HCT116 (cell line): ENCODE results near the gene SAMD14. TPM values are rescaled to one million over a fixed set of nuclear protein-coding genes. Genes with fewer than 3 reads are reported as not detected.
A peak's percentile ranks its signal among the peaks of the same experiment; 100 is the strongest.

Source experiments
- ATAC-seq: fragments of 200-7000 bp; cut with Tn5 transposase; 2 replicates; pipeline ENCODE4 v1.9.1; 2020; ENCODE audit warnings: mild to moderate bottlenecking, moderate library complexity
- BruUV-seq: library from RNA; stranded (reverse); fragments of 400-500 nt; replicated peaks from 2 replicates; lab custom pipeline; 2021; lab: Mats Ljungman, UMichigan
- CTCF ChIA-PET: fragments of 300-600 bp; sonication (Branson Sonifier 250); formaldehyde crosslinking; loops from one replicate; lab custom pipeline; 2021; ENCODE audit warnings: antibody characterized with exemption; lab: Charles Lee
- POLR2A ChIA-PET: fragments of 300-600, 350-600 bp; sonication (Branson Sonifier 250); formaldehyde crosslinking; loops from one replicate; lab custom pipeline; 2021; ENCODE audit warnings: antibody characterized with exemption; lab: Charles Lee
- RAD21 ChIA-PET, 2 experiments: fragments of 300-600 bp; sonication (Branson Sonifier 250); formaldehyde crosslinking; loops; one replicate each; lab custom pipeline; 2023; ENCODE audit warnings: low total read pairs in 2 of 2; ENCODE audit not compliant: uncharacterized antibody in 2 of 2, unreplicated experiment in 2 of 2, low non-redundant PET in 1 of 2; lab: Charles Lee
- DNase-seq: peaks from one replicate; pipeline ENCODE4 v3.0.0-alpha.2; 2010; ENCODE audit warnings: low read depth, low spot score
- H2AFZ ChIP-seq: fragments of 200-600 bp; shearing (Covaris generic), sonication (generic); 2 replicates; pipeline ENCODE4 v1.6.1; 2017; ENCODE audit warnings: low read depth, mixed run types, mixed read lengths, antibody characterized with exemption, low read length; ENCODE audit not compliant: poor library complexity, severe bottlenecking
- H3K27ac ChIP-seq: 2 replicates; pipeline ENCODE4 v1.5.1; 2012; ENCODE audit warnings: low read depth, low read length
- H3K27me3 ChIP-seq: fragments of 200-600 bp; sonication (generic); 2 replicates; pipeline ENCODE4 v1.6.1; 2016; ENCODE audit warnings: mixed run types, low read length, mixed read lengths; ENCODE audit not compliant: insufficient read depth
- H3K36me3 ChIP-seq, 2 experiments: fragments of 200-500 bp in 1 of 2; fragments of 200-600 bp in 1 of 2; sonication (Bioruptor generic) in 1 of 2; sonication (generic) in 1 of 2; 2 replicates each; pipeline versions ENCODE4 v1.5.1 to v1.6.1; 2014 to 2016; ENCODE audit warnings: low read length in 2 of 2, inconsistent platforms in 1 of 2, mixed read lengths in 1 of 2, mixed run types in 1 of 2; ENCODE audit not compliant: insufficient read depth in 2 of 2, control insufficient read depth in 1 of 2
- H3K4me1 ChIP-seq, 2 experiments: fragments of 200-600 bp in 1 of 2; sonication (generic) in 1 of 2; 2 replicates each; pipeline versions ENCODE4 v1.5.1 to v1.6.1; 2012 to 2017; ENCODE audit warnings: low read length in 2 of 2, inconsistent platforms in 1 of 2, mild to moderate bottlenecking in 1 of 2, mixed read lengths in 1 of 2, mixed run types in 1 of 2, moderate library complexity in 1 of 2; ENCODE audit not compliant: insufficient read depth in 2 of 2, control insufficient read depth in 1 of 2
- H3K4me2 ChIP-seq: fragments of 200-600 bp; sonication (generic); 2 replicates; pipeline ENCODE4 v1.6.1; 2017; ENCODE audit warnings: mixed run types, low read length, mixed read lengths
- H3K4me3 ChIP-seq, 2 experiments: fragments of 200-600 bp in 1 of 2; sonication (generic) in 1 of 2; replicated peaks in 1 of 2; 2 replicates each; pipeline ENCODE4 v1.5.1; 2011 to 2016; ENCODE audit warnings: low read length in 2 of 2, control low read depth in 1 of 2, low read depth in 1 of 2, mild to moderate bottlenecking in 1 of 2, mixed read lengths in 1 of 2, mixed run types in 1 of 2
- H3K79me2 ChIP-seq: fragments of 200-600 bp; sonication (generic); 2 replicates; pipeline ENCODE4 v1.6.1; 2017; ENCODE audit warnings: mild to moderate bottlenecking, mixed run types, low read length, moderate library complexity, mixed read lengths; ENCODE audit not compliant: insufficient read depth
- H3K9ac ChIP-seq: fragments of 200-600 bp; sonication (generic); 2 replicates; pipeline ENCODE4 v1.6.1; 2016; ENCODE audit warnings: low read length, mixed read lengths
- H3K9me2 ChIP-seq: fragments of 200-600 bp; sonication (generic), shearing (Covaris generic); 2 replicates; pipeline ENCODE4 v1.6.1; 2017; ENCODE audit warnings: mixed run types, mild to moderate bottlenecking, moderate library complexity; ENCODE audit not compliant: insufficient read depth
- H3K9me3 ChIP-seq, 2 experiments: fragments of 200-500 bp in 1 of 2; fragments of 200-600 bp in 1 of 2; sonication (Bioruptor generic) in 1 of 2; sonication (generic) in 1 of 2; 2 replicates each; pipeline ENCODE4 v1.6.1; 2014 to 2017; ENCODE audit warnings: low read length in 2 of 2, mixed read lengths in 2 of 2, inconsistent platforms in 1 of 2, low read depth in 1 of 2, mild to moderate bottlenecking in 1 of 2, mixed run types in 1 of 2, moderate library complexity in 1 of 2; ENCODE audit not compliant: control insufficient read depth in 1 of 2, insufficient read depth in 1 of 2
- H4K20me1 ChIP-seq: fragments of 200-600 bp; sonication (generic), shearing (Covaris generic); 2 replicates; pipeline ENCODE4 v1.6.1; 2017; ENCODE audit warnings: mixed run types, mild to moderate bottlenecking, moderate library complexity; ENCODE audit not compliant: insufficient read depth
- POLR2AphosphoS5 ChIP-seq: IDR thresholded peaks from 2 replicates; pipeline ENCODE4 v1.6.1; 2011; ENCODE audit warnings: mild to moderate bottlenecking, low read depth, low read length, moderate library complexity
- RAD21 ChIP-seq: IDR thresholded peaks from 2 replicates; pipeline ENCODE4 v1.6.1; 2012; ENCODE audit warnings: low read depth, mild to moderate bottlenecking
- TCF7L2 ChIP-seq: IDR thresholded peaks from 2 replicates; pipeline ENCODE4 v1.7.0; 2011; ENCODE audit warnings: borderline replicate concordance, inconsistent platforms; ENCODE audit not compliant: insufficient read depth, insufficient read length; ENCODE audit errors: extremely low read depth
- YY1 ChIP-seq: IDR thresholded peaks from 2 replicates; pipeline ENCODE4 v1.6.1; 2011; ENCODE audit warnings: low read length, low read depth, moderate library complexity, mild to moderate bottlenecking; ENCODE audit not compliant: insufficient replicate concordance; ENCODE audit errors: extremely low read depth
- ZFX ChIP-seq: fragments of 450-650 bp; IDR thresholded peaks from 2 replicates; pipeline ENCODE4 v1.6.1; 2017
- intact Hi-C: fragments of 100-400 bp; cut with micrococcal nuclease; formaldehyde crosslinking; loops from 2 replicates; pipeline ENCODE4 v1.10.0; 2022
- total RNA-seq: library from RNA; stranded (reverse); gene quantifications from one replicate; pipeline ENCODE4 v1.2.1, GENCODE V29; 2021; ENCODE audit not compliant: unreplicated experiment
- TF ChIP-seq, protein P1 (sequence below): IDR thresholded peaks from 2 replicates; pipeline ENCODE4 v1.6.1; 2012; ENCODE audit warnings: low read depth
- TF ChIP-seq, protein P2 (sequence below): IDR thresholded peaks from 2 replicates; pipeline ENCODE4 v1.6.1; 2011; ENCODE audit warnings: mild to moderate bottlenecking, low read length, moderate library complexity; ENCODE audit not compliant: insufficient replicate concordance; ENCODE audit errors: extremely low read depth
- TF ChIP-seq, protein P3 (sequence below), 3 experiments: fragments of 200-600 bp in 1 of 3; sonication (generic) in 1 of 3; IDR thresholded peaks in 2 of 3; conservative IDR thresholded peaks in 1 of 3; 2 replicates each; pipeline ENCODE4 v1.5.1; 2012 to 2017; ENCODE audit warnings: low read depth in 2 of 3, low read length in 2 of 3, antibody characterized with exemption in 1 of 3, borderline replicate concordance in 1 of 3, control low read depth in 1 of 3, mild to moderate bottlenecking in 1 of 3, mixed read lengths in 1 of 3, mixed run types in 1 of 3, moderate library complexity in 1 of 3; ENCODE audit not compliant: insufficient read depth in 1 of 3
- TF ChIP-seq, protein P4 (sequence below): IDR thresholded peaks from 2 replicates; pipeline ENCODE4 v1.6.1; 2012

Gene SAMD14
- total RNA-seq, 1 experiment from 2014 or later = 1.5 TPM

DNA sequence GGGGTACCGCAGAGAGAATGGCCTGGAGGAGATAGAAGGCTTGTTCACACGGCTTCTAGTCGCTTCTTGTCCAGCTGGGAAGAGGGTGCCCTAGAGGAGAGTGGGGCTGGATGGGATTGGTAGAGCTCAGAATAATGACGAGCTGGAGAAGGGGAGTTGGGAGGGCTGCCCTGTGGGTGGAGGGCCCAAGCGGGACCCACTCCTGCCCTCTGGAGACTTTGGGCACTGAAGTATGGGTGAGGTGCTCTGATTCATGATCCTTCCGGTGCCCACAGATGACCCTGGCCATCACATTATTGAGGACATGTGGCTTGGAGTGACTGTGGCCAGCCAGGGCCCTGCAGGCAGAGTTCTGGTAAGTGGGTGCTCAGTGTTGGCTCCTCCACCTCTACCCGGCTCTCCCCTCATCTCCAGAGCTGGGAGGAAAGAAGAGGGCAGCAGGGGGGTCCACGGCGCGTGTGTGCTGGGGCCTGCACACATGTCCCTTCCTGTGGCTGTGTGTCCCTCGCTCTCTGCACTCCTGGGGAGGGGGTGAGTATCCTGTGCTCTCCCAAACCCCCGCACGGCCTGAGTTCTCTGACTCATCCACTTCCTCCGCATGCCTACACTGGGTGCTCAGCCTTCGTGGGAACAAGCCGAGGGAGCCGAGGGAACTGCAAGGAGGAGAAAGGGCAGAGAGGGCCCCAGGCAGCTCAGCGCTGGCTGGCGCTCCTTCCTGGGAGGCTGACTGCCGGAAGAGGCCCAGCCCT is 65.5 kb downstream of the SAMD14 start:
- TF ChIP-seq YY1 = peak; percentile 72
- TF ChIP-seq POLR2AphosphoS5 = peak; percentile 89
- TF ChIP-seq, protein P1, sequence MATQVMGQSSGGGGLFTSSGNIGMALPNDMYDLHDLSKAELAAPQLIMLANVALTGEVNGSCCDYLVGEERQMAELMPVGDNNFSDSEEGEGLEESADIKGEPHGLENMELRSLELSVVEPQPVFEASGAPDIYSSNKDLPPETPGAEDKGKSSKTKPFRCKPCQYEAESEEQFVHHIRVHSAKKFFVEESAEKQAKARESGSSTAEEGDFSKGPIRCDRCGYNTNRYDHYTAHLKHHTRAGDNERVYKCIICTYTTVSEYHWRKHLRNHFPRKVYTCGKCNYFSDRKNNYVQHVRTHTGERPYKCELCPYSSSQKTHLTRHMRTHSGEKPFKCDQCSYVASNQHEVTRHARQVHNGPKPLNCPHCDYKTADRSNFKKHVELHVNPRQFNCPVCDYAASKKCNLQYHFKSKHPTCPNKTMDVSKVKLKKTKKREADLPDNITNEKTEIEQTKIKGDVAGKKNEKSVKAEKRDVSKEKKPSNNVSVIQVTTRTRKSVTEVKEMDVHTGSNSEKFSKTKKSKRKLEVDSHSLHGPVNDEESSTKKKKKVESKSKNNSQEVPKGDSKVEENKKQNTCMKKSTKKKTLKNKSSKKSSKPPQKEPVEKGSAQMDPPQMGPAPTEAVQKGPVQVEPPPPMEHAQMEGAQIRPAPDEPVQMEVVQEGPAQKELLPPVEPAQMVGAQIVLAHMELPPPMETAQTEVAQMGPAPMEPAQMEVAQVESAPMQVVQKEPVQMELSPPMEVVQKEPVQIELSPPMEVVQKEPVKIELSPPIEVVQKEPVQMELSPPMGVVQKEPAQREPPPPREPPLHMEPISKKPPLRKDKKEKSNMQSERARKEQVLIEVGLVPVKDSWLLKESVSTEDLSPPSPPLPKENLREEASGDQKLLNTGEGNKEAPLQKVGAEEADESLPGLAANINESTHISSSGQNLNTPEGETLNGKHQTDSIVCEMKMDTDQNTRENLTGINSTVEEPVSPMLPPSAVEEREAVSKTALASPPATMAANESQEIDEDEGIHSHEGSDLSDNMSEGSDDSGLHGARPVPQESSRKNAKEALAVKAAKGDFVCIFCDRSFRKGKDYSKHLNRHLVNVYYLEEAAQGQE = no peak
- no peak for TF ChIP-seq RAD21
- TF ChIP-seq, protein P2, sequence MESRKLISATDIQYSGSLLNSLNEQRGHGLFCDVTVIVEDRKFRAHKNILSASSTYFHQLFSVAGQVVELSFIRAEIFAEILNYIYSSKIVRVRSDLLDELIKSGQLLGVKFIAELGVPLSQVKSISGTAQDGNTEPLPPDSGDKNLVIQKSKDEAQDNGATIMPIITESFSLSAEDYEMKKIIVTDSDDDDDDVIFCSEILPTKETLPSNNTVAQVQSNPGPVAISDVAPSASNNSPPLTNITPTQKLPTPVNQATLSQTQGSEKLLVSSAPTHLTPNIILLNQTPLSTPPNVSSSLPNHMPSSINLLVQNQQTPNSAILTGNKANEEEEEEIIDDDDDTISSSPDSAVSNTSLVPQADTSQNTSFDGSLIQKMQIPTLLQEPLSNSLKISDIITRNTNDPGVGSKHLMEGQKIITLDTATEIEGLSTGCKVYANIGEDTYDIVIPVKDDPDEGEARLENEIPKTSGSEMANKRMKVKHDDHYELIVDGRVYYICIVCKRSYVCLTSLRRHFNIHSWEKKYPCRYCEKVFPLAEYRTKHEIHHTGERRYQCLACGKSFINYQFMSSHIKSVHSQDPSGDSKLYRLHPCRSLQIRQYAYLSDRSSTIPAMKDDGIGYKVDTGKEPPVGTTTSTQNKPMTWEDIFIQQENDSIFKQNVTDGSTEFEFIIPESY = peak; percentile 41
- TF ChIP-seq TCF7L2 = peak; percentile 37
- TF ChIP-seq, protein P3, sequence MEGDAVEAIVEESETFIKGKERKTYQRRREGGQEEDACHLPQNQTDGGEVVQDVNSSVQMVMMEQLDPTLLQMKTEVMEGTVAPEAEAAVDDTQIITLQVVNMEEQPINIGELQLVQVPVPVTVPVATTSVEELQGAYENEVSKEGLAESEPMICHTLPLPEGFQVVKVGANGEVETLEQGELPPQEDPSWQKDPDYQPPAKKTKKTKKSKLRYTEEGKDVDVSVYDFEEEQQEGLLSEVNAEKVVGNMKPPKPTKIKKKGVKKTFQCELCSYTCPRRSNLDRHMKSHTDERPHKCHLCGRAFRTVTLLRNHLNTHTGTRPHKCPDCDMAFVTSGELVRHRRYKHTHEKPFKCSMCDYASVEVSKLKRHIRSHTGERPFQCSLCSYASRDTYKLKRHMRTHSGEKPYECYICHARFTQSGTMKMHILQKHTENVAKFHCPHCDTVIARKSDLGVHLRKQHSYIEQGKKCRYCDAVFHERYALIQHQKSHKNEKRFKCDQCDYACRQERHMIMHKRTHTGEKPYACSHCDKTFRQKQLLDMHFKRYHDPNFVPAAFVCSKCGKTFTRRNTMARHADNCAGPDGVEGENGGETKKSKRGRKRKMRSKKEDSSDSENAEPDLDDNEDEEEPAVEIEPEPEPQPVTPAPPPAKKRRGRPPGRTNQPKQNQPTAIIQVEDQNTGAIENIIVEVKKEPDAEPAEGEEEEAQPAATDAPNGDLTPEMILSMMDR (IDR thresholded peaks at IDR 0.05 in 2 of 3, conservative IDR thresholded peaks at IDR 0.05 in 1 of 3; ENCODE audit: borderline replicate concordance in 1 of 3, insufficient read depth in 1 of 3, low read depth in 2 of 3, low read length in 2 of 3) = no peak
- TF ChIP-seq ZFX = peak; percentile 50; the same call in 1 of the 2 replicates
- TF ChIP-seq, protein P4, sequence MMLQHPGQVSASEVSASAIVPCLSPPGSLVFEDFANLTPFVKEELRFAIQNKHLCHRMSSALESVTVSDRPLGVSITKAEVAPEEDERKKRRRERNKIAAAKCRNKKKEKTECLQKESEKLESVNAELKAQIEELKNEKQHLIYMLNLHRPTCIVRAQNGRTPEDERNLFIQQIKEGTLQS = no peak
- Histone ChIP-seq H3K9ac (peak overlapping the region; percentile 82), H3K4me3 (peak overlapping the region; percentile 10 to 50; a peak in 3 of 4 replicates), H3K36me3 (peaks cover 23 to 30% of the 10 kb centered on the region in 2 experiments; a peak in 3 of 4 replicates), H3K79me2 (peaks cover 91% of the 10 kb centered on the region), H3K27ac (peak overlapping the region; percentile 93), H3K9me2 (no peaks in the 10 kb centered on the region), H4K20me1 (no peaks in the 10 kb centered on the region), H3K4me2 (peak overlapping the region; percentile 87), H2AFZ (no peak overlapping the region), H3K4me1 (peaks cover 75 to 80% of the 10 kb centered on the region in 2 experiments), H3K9me3 (no peaks in the 10 kb centered on the region), H3K27me3 (no peaks in the 10 kb centered on the region)
- DNase-seq = peak; percentile 86
- no TSS peak for BruUV-seq
- peak; percentile 65 for ATAC-seq
- ChIA-PET RAD21 (interaction anchor here (0.6 to 1.6 kb wide), 2 partner anchors 8 to 23 kb away, joined by 3 to 5 read pairs; partner anchors contain the start of gene ITGA3 (in 1 of the 2)), POLR2A (interaction anchor here (0.9 to 7.3 kb wide), 13 partner anchors 8 to 87 kb away, joined by 3 to 65 read pairs (median 4); partner anchors contain the start of gene ITGA3), CTCF (interaction anchor here (0.8 to 2.4 kb wide), 9 partner anchors 9 to 67 kb away, joined by 3 to 25 read pairs (median 5); partner anchors contain the start of gene ITGA3)
- intact Hi-C loops = no loop called here
